GM20431 (cell line): Measurements from ENCODE around the gene TRABD2B.

Source experiments
- in situ Hi-C: fragments of 300-500 bp; cut with MseI, MboI; formaldehyde crosslinking; loops from one replicate; pipeline ENCODE4 v1.15.0; 2020; ENCODE audit warnings: low sequenced_read_pairs; ENCODE audit not compliant: unreplicated experiment

Gene TRABD2B

DNA sequence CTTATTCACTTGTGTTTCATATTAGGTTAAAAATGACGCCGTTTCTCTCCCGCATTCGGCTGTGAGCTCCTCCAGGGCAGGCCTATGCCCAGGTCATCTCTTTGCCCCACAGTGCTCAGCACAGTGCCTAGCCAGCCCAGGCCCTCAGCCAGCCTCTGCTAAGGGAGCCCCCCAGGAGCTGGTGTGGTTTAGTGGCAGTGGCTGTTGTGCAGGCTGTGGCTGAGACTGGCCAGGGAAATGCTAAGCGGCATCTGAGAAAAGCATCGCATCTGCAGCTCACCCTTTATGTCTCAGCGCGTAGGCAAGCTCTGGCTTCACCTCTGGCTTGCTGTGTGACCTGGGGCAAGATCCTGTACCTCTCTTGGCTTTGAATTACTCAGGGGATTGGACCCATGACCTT is 275.1 kb downstream of the TRABD2B start:
- in situ Hi-C loops: loop anchor here (25.0 kb wide), 2 partner anchors 285 to 535 kb away; partner anchors contain the start of genes FOXD2 and PDZK1IP1

DNA sequence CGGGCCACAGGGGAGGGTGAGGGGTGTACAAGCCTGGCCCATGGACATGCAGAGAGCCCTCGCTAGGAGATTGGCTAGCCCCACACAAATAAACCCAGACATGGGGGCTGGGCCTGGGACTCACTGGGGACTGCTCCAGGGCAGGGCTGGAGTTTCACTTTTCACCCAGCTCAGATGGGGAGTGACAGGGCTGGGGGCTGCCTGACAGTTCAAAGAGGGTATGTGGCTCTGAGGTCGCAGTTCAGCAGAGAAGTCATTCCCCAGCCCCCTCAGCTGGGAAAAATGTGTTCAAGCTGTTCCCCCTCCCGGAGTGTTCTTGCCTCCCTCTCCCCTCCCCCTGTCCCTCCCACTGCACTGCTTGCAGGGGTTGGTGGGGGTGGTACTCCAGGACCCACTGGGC is 277.1 kb downstream of the TRABD2B start:
- in situ Hi-C loops: loop anchor here (25.0 kb wide), 2 partner anchors 283 to 533 kb away; partner anchors contain the start of genes FOXD2 and PDZK1IP1

DNA sequence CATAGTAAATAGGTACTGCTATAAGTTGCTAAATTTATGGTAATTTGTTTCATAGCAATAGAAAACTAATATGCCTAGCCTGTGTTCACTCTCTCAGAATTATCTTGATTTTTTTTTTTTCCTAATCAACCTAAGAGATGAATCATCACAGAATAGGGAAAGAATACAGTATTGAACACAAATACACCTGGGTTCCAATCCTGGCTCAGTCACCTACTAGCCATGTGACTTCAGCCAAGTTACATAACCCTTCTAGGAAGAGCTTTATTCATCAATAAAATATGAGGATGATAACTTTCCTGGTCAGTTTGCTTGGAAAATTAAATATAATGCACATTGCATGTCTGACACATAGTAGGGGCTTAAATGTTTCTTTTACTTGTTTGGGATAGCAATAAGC is 279.8 kb downstream of the TRABD2B start:
- in situ Hi-C loops: loop anchor here (25.0 kb wide), 2 partner anchors 280 to 530 kb away; partner anchors contain the start of genes FOXD2 and PDZK1IP1

DNA sequence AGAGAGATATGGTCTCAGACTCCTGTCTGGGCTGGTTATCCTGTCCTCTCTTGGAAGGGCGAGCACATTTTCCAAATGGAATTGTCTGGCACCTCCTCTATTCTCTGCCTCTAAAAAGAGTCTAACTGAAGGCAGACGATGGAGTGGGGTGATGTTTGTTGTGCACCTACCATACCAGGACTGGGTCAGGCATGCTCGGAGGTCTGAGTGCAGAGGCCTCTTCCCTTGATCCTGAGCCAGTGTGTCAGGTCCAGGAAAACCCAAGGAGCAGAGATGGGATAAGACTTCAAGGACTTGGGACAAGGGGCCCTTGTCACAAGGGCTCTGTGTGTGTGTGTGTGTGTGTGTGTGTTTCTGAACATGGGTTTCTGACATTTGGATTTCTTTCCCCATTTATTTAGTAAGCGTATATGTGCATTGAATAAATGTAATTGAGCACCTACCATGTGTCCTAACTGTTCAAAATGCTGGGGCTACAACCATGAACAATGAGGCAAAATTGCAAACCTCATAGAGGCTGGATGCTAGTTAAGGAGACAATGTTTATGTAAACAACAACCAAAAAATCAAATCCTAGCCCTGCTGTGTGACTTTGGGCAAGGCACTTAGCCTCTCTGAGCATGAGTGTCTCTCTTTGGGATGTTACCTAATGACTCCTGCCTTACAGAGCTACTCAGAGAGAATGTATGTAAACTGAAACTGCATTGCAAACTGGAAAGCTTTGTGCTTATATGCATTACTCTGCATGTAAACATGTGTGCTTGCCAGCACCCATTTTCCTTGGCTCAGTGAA is 283.0 kb downstream of the TRABD2B start:
- in situ Hi-C loops: loop anchor here (25.0 kb wide), 2 partner anchors 277 to 527 kb away; partner anchors contain the start of genes FOXD2 and PDZK1IP1

DNA sequence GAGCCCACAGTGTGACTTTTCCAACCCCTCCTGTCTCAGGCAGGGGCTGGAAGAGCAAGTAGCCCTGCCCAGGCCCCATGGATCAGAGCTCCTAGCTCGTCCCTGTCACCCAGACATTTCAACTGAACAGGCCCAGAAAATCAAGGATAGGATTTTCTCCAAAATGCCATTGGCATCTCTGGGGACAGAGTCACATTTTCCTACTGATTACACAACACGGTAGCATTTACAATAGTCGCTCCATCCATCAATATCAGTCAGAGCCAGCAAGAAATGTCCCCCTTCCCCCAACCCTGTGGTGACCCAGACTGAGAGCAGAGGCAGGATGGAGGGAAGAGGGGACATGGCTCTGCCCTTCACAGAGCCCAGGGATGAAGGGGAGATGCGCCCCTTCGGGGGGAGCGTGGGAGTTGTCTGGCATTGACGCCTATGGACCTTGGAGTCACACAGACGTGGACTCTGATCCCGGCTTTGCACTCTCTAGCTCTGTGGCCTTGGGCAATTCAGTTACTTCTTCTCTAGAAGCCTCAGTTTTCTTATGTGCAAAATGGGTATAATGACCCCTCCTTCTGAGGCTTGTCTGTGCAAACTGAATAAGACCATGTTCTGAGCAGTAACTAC is 283.7 kb downstream of the TRABD2B start:
- in situ Hi-C loops: loop anchor here (25.0 kb wide), 2 partner anchors 276 to 526 kb away; partner anchors contain the start of genes FOXD2 and PDZK1IP1

DNA sequence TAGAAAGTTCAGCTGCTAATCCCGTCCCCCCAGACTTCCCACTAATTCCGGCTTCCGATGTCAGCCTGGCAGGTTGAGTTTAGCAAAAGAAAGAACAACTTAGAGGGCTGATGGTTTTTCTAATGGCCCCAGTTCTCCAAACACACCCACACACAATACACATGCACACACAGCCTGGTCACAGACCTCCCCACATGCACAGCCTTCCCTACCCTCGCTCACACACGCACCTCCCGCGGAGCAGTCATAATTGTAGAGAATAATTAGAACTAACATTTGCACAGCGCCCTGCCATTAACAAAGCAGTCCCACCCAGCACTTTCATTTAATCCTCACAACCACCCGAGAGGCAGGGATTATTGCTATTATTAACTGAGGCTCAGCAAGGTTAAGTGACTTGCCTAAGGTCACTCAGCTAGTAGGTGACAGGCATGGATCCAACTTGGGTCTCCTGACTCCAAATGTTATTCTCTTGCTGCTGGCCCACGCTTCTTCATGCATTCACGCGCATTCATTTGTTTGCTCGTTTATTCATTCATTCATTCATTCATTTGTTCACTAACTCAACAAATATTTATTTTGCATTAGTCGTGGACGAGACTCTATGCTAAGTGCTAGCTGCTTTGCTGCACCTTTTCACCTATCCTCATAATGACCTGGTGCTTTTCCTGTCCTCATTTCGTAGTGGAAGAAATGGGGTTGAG is 284.4 kb downstream of the TRABD2B start:
- in situ Hi-C loops: loop anchor here (25.0 kb wide), 2 partner anchors 275 to 525 kb away; partner anchors contain the start of genes FOXD2 and PDZK1IP1

DNA sequence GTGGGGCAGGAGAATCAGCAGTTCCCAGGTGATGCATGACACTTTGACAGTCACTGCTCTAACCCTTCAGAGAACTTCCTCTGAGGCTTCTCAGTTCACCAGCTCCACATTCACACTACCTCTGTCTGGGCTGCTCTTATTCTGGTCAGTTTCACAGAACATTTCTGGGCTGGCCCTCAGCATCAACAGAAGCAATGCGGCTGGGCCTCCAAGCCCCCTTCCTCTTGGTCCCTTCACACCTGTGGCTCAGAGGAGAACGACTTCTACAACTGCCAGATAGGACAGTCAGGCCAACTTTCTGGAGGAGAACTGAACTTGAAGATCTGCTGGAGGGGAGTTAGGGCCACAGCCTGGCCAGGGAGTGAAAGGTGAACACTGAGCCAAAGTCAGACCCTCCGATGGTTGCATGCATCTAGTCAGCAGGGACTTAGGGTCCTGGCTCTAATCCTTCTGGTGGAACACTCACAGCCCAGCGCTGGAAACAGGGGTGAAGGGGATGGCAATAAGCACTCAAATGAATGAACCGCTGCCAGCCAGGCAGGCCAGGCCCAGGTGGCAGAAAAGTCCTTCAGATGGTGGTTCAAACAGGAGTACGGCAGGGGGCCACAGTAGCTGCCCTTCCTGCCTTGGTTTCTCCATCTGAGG is 285.2 kb downstream of the TRABD2B start:
- in situ Hi-C loops: loop anchor here (25.0 kb wide), 2 partner anchors 275 to 525 kb away; partner anchors contain the start of genes FOXD2 and PDZK1IP1

DNA sequence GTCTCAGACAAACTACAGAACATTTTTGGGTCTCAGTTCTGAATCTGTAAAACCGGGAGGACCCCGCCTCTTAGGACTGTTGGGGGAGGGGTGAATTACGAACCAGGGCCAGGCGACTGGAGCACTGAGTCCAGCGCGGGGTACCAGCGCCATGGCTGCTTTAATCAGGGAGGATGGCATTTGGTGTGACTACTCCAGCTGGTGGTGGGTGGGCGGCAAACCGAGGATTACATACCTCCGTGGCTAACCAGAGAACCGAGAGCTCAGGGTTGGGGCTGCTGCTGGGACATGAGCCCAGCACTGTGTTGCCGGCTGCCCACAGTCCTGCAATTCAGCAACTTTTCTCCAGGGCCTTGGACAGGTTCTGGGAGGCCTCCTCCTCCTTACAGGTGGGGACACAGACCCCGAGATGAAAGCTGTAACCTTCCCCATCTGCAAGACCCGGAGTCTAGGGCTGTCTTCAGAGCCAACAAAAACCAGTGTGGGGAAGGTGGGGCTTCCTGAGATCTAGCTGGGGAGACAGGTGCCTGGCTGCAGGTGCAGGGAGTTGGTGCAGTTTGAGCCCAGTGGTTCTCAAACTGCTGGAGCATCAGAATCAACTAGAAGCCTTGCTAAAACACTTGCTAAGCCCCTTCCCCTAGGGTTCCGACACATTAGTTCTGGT is 285.9 kb downstream of the TRABD2B start:
- in situ Hi-C loops: loop anchor here (25.0 kb wide), 2 partner anchors 274 to 524 kb away; partner anchors contain the start of genes FOXD2 and PDZK1IP1
